HepG2 (cell line): ENCODE data around the gene CUL7. TPM values are rescaled to one million over a fixed set of nuclear protein-coding genes. Genes with fewer than 3 reads are reported as not detected.

Experiments
- ATAC-seq: fragments of 200-7000 bp; cut with Tn5 transposase; 3 replicates; pipeline ENCODE4 v1.9.1; 2020; ENCODE audit warnings: mild to moderate bottlenecking, moderate library complexity
- BruUV-seq: library from RNA; stranded (reverse); fragments of 400-500 nt; replicated peaks from 2 replicates; lab custom pipeline; 2021; lab: Mats Ljungman, UMichigan
- CTCF ChIA-PET: fragments of 300-600 bp; formaldehyde crosslinking; extraction: SDS; loops from one replicate; lab custom pipeline; 2021; ENCODE audit warnings: low total read pairs, inconsistent platforms, low intra/inter-chr PET ratio; lab: Yijun Ruan, JAX
- POLR2A ChIA-PET: fragments of 350-600 bp; sonication (Branson Sonifier 250); formaldehyde crosslinking; loops from one replicate; lab custom pipeline; 2020; ENCODE audit warnings: antibody characterized with exemption, inconsistent platforms; lab: Yijun Ruan, JAX
- DNase-seq: peaks from one replicate; pipeline ENCODE4 v3.0.0-alpha.2; 2015; ENCODE audit warnings: low spot score
- FAIRE-seq: peaks from 3 replicates; lab custom pipeline; 2011; peaks lifted over from hg19 to GRCh38; lab: Jason Lieb, UNC
- H2AFZ ChIP-seq: one replicate; pipeline ENCODE4 v1.6.1; 2011; ENCODE audit warnings: low read length, inconsistent platforms
- H3K27ac ChIP-seq: fragments of 300-600 bp; 3 replicates; pipeline ENCODE4 v1.8.0; 2011; ENCODE audit warnings: mixed run types, mild to moderate bottlenecking, mixed read lengths, low read length, inconsistent platforms; ENCODE audit not compliant: insufficient read depth; ENCODE audit errors: extremely low read length
- H3K27me3 ChIP-seq, 2 experiments: fragments of 200-600 bp in 1 of 2; 2 replicates in 1 of 2; 3 replicates in 1 of 2; pipeline versions ENCODE4 v1.6.0 to v1.8.0; 2011; ENCODE audit warnings: low read length in 2 of 2, mild to moderate bottlenecking in 2 of 2, moderate library complexity in 2 of 2, inconsistent platforms in 1 of 2; ENCODE audit not compliant: insufficient read depth in 2 of 2, control insufficient read depth in 1 of 2
- H3K36me3 ChIP-seq, 2 experiments: fragments of 200-600 bp in 1 of 2; replicated peaks in 1 of 2; 2 replicates in 1 of 2; 3 replicates in 1 of 2; pipeline versions ENCODE4 v1.5.1 to v1.8.0; 2011; ENCODE audit warnings: low read length in 2 of 2, inconsistent platforms in 1 of 2; ENCODE audit not compliant: insufficient read depth in 2 of 2, control insufficient read depth in 1 of 2
- H3K4me1 ChIP-seq: 2 replicates; pipeline ENCODE4 v1.5.1; 2012; ENCODE audit warnings: low read length, inconsistent platforms; ENCODE audit not compliant: insufficient read depth
- H3K4me2 ChIP-seq: 2 replicates; pipeline ENCODE4 v1.6.0; 2011; ENCODE audit warnings: low read depth, low read length, inconsistent platforms
- H3K4me3 ChIP-seq, 3 experiments: fragments of 200-600 bp in 1 of 3; sonication (generic), shearing (Covaris generic) in 1 of 3; replicated peaks in 1 of 3; 2 replicates each; pipeline ENCODE4 v1.5.1; 2011 to 2016; ENCODE audit warnings: low read length in 3 of 3, inconsistent platforms in 2 of 3, low read depth in 2 of 3, mild to moderate bottlenecking in 2 of 3, control low read depth in 1 of 3, mixed read lengths in 1 of 3; ENCODE audit not compliant: insufficient read depth in 1 of 3
- H3K79me2 ChIP-seq: one replicate; pipeline ENCODE4 v1.6.1; 2011; ENCODE audit warnings: low read length, inconsistent platforms; ENCODE audit not compliant: insufficient read depth
- H3K9ac ChIP-seq: 2 replicates; pipeline ENCODE4 v1.6.0; 2011; ENCODE audit warnings: mild to moderate bottlenecking, low read depth, low read length, inconsistent platforms; ENCODE audit not compliant: insufficient read depth
- H3K9me3 ChIP-seq: 2 replicates; pipeline ENCODE4 v1.5.1; 2012; ENCODE audit warnings: mild to moderate bottlenecking, low read length
- H4K20me1 ChIP-seq: 2 replicates; pipeline ENCODE4 v1.6.0; 2011; ENCODE audit warnings: inconsistent platforms, mild to moderate bottlenecking, low read length, moderate library complexity; ENCODE audit not compliant: insufficient read depth
- AGO2 ChIP-seq: fragments of 200-400 bp; formaldehyde crosslinking; optimal IDR thresholded peaks from 2 replicates; pipeline ENCODE3; 2017; ENCODE audit warnings: mild to moderate bottlenecking, low read depth, low read length, moderate library complexity
- ARNT2 ChIP-seq: sonication (generic); formaldehyde crosslinking; IDR thresholded peaks from 2 replicates; pipeline ENCODE4 v1.8.0; 2022; ENCODE audit warnings: mild to moderate bottlenecking, low read depth, missing genetic modification reagents, moderate library complexity
- HES4 ChIP-seq: sonication (generic); formaldehyde crosslinking; IDR thresholded peaks from 2 replicates; pipeline ENCODE4 v1.9.0; 2021; ENCODE audit warnings: mild to moderate bottlenecking, missing genetic modification reagents, borderline replicate concordance
- HIVEP1 ChIP-seq: sonication (generic); formaldehyde crosslinking; IDR thresholded peaks from 2 replicates; pipeline ENCODE4 v1.4.0; 2020; ENCODE audit warnings: mild to moderate bottlenecking, missing genetic modification reagents
- JDP2 ChIP-seq: sonication (generic); formaldehyde crosslinking; IDR thresholded peaks from 2 replicates; pipeline ENCODE4 v1.8.1; 2022; ENCODE audit warnings: missing genetic modification reagents, borderline replicate concordance
- SCMH1 ChIP-seq: sonication (generic); formaldehyde crosslinking; IDR thresholded peaks from 2 replicates; pipeline ENCODE4 v1.9.0; 2021; ENCODE audit warnings: missing genetic modification reagents, mild to moderate bottlenecking, borderline replicate concordance
- ZNF12 ChIP-seq: sonication (generic); formaldehyde crosslinking; IDR thresholded peaks from 2 replicates; pipeline ENCODE4 v1.5.0; 2020; ENCODE audit warnings: missing genetic modification reagents
- ZNF30 ChIP-seq: sonication (generic); formaldehyde crosslinking; IDR thresholded peaks from 2 replicates; pipeline ENCODE4 v1.5.0; 2020; ENCODE audit warnings: mild to moderate bottlenecking, missing genetic modification reagents
- ZSCAN21 ChIP-seq: sonication (generic); formaldehyde crosslinking; IDR thresholded peaks from 2 replicates; pipeline ENCODE4 v1.8.0; 2022; ENCODE audit warnings: mild to moderate bottlenecking, missing genetic modification reagents, moderate library complexity, borderline replicate concordance
- WGBS: methylation state at CpG from one replicate; pipeline ENCODE4 v1.1.6; 2017; ENCODE audit warnings: low lambda C conversion rate; 5-methylcytosine and 5-hydroxymethylcytosine counted together
- in situ Hi-C: cut with HindIII; loops from 2 replicates; pipeline ENCODE4 v1.10.0; 2017; ENCODE audit warnings: low pct_unique_long_range_greater_than_20kb; ENCODE audit not compliant: extremely low pct_ligation_motif_present
- intact Hi-C: fragments of 100-400 bp; cut with micrococcal nuclease; formaldehyde crosslinking; loops from one replicate; pipeline ENCODE4 v1.10.0; 2022; ENCODE audit not compliant: unreplicated experiment
- polyA plus RNA-seq, 8 experiments: library from polyadenylated mRNA; depleted of rRNA in 3 of 8; stranded (reverse) in 7 of 8; unstranded in 1 of 8; fragments of >200 nt; fragmentation: Illumina TruSeq in 4 of 8; extraction: Trizol in 4 of 8; gene quantifications; 2 replicates each; pipeline versions ENCODE4 v1.2.1 to v1.2.3, GENCODE V29; 2011 to 2016; ENCODE audit warnings: low read depth in 4 of 8, missing spikeins in 1 of 8, mixed read lengths in 1 of 8; ENCODE audit not compliant: insufficient read depth in 1 of 8
- total RNA-seq, 5 experiments: library from RNA; depleted of rRNA; stranded (reverse); fragments of >200 nt; fragmentation: Illumina TruSeq; extraction: Trizol; gene quantifications; 2 replicates each; pipeline ENCODE4 v1.2.3, GENCODE V29; 2016; ENCODE audit warnings: low read depth in 1 of 5
- TF ChIP-seq, protein P1 (sequence below): sonication (generic); formaldehyde crosslinking; IDR thresholded peaks from 2 replicates; pipeline ENCODE4 v1.5.1; 2020; ENCODE audit warnings: missing genetic modification reagents, mild to moderate bottlenecking, borderline replicate concordance
- TF ChIP-seq, protein P2 (sequence below): sonication (generic); formaldehyde crosslinking; IDR thresholded peaks from 2 replicates; pipeline ENCODE4 v1.4.0; 2020; ENCODE audit warnings: mild to moderate bottlenecking, missing genetic modification reagents
- TF ChIP-seq, protein P3 (sequence below): sonication (generic); formaldehyde crosslinking; IDR thresholded peaks from 2 replicates; pipeline ENCODE4 v1.4.0; 2020; ENCODE audit warnings: missing genetic modification reagents
- TF ChIP-seq, protein P4 (sequence below): sonication (generic); formaldehyde crosslinking; IDR thresholded peaks from 2 replicates; pipeline ENCODE4 v1.4.0; 2020; ENCODE audit warnings: missing genetic modification reagents

Gene CUL7
- total and polyA plus RNA-seq, 2 of the 13 experiments (the other 11 are each of a cell fraction or from before 2014, with no cell fraction given), result 32.0 to 60.7 TPM

DNA sequence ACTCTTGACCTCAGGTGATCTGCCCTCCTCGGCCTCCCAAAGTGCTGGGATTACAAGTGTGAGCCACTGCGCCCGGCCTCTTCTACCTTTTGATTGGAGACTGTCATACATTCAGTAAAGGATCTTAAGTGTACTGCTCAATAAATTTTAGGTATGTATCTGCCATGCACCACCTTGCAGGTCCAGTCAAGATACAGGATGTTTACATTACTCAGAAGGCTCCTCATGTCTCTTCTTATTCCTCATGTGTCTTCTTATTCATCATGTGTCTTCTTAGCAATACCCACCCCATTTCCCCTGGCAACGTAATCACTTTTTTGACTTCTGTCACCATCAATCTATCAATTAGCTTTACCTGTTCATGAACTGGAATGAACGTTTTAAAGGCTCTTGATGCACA lies 47.8 kb downstream of the CUL7 start:
- H3K36me3 ChIP-seq, result peaks cover 22 to 65% of the 10 kb centered on the region in 2 experiments
- intact Hi-C loops, result no loop called here
- 99% methylated on average over 5 of the region's 5 CpGs for WGBS
- no peak overlapping the region for H2AFZ ChIP-seq
- no peaks in the 10 kb centered on the region for H3K27me3 ChIP-seq
- FAIRE-seq, result no peak
- in situ Hi-C loops, result no loop called here
- no peak overlapping the region for H3K27ac ChIP-seq
- CTCF ChIA-PET, result no interaction called here
- no peak for ATAC-seq
- TF ChIP-seq ARNT2 (CRISPR knock-in tag) (no peak), ZNF12 (CRISPR knock-in tag) (no peak), SCMH1 (CRISPR knock-in tag) (no peak), HES4 (no peak), ZSCAN21 (CRISPR knock-in tag) (no peak), AGO2 (no peak), HIVEP1 (CRISPR knock-in tag) (no peak), JDP2 (CRISPR knock-in tag) (no peak), ZNF30 (no peak)
- TF ChIP-seq, protein P1, sequence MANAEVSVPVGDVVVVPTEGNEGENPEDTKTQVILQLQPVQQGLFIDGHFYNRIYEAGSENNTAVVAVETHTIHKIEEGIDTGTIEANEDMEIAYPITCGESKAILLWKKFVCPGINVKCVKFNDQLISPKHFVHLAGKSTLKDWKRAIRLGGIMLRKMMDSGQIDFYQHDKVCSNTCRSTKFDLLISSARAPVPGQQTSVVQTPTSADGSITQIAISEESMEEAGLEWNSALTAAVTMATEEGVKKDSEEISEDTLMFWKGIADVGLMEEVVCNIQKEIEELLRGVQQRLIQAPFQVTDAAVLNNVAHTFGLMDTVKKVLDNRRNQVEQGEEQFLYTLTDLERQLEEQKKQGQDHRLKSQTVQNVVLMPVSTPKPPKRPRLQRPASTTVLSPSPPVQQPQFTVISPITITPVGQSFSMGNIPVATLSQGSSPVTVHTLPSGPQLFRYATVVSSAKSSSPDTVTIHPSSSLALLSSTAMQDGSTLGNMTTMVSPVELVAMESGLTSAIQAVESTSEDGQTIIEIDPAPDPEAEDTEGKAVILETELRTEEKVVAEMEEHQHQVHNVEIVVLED (CRISPR knock-in tag), result no peak
- TF ChIP-seq, protein P2, sequence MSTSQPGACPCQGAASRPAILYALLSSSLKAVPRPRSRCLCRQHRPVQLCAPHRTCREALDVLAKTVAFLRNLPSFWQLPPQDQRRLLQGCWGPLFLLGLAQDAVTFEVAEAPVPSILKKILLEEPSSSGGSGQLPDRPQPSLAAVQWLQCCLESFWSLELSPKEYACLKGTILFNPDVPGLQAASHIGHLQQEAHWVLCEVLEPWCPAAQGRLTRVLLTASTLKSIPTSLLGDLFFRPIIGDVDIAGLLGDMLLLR, result no peak
- TF ChIP-seq, protein P3, sequence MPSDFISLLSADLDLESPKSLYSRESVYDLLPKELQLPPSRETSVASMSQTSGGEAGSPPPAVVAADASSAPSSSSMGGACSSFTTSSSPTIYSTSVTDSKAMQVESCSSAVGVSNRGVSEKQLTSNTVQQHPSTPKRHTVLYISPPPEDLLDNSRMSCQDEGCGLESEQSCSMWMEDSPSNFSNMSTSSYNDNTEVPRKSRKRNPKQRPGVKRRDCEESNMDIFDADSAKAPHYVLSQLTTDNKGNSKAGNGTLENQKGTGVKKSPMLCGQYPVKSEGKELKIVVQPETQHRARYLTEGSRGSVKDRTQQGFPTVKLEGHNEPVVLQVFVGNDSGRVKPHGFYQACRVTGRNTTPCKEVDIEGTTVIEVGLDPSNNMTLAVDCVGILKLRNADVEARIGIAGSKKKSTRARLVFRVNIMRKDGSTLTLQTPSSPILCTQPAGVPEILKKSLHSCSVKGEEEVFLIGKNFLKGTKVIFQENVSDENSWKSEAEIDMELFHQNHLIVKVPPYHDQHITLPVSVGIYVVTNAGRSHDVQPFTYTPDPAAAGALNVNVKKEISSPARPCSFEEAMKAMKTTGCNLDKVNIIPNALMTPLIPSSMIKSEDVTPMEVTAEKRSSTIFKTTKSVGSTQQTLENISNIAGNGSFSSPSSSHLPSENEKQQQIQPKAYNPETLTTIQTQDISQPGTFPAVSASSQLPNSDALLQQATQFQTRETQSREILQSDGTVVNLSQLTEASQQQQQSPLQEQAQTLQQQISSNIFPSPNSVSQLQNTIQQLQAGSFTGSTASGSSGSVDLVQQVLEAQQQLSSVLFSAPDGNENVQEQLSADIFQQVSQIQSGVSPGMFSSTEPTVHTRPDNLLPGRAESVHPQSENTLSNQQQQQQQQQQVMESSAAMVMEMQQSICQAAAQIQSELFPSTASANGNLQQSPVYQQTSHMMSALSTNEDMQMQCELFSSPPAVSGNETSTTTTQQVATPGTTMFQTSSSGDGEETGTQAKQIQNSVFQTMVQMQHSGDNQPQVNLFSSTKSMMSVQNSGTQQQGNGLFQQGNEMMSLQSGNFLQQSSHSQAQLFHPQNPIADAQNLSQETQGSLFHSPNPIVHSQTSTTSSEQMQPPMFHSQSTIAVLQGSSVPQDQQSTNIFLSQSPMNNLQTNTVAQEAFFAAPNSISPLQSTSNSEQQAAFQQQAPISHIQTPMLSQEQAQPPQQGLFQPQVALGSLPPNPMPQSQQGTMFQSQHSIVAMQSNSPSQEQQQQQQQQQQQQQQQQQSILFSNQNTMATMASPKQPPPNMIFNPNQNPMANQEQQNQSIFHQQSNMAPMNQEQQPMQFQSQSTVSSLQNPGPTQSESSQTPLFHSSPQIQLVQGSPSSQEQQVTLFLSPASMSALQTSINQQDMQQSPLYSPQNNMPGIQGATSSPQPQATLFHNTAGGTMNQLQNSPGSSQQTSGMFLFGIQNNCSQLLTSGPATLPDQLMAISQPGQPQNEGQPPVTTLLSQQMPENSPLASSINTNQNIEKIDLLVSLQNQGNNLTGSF (CRISPR knock-in tag), result no peak
- TF ChIP-seq, protein P4, sequence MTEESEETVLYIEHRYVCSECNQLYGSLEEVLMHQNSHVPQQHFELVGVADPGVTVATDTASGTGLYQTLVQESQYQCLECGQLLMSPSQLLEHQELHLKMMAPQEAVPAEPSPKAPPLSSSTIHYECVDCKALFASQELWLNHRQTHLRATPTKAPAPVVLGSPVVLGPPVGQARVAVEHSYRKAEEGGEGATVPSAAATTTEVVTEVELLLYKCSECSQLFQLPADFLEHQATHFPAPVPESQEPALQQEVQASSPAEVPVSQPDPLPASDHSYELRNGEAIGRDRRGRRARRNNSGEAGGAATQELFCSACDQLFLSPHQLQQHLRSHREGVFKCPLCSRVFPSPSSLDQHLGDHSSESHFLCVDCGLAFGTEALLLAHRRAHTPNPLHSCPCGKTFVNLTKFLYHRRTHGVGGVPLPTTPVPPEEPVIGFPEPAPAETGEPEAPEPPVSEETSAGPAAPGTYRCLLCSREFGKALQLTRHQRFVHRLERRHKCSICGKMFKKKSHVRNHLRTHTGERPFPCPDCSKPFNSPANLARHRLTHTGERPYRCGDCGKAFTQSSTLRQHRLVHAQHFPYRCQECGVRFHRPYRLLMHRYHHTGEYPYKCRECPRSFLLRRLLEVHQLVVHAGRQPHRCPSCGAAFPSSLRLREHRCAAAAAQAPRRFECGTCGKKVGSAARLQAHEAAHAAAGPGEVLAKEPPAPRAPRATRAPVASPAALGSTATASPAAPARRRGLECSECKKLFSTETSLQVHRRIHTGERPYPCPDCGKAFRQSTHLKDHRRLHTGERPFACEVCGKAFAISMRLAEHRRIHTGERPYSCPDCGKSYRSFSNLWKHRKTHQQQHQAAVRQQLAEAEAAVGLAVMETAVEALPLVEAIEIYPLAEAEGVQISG, result no peak
- TF ChIP-seq, all 625 proteins: peak for 0
- H4K20me1 ChIP-seq, result no peaks in the 10 kb centered on the region
- POLR2A ChIA-PET, result interaction anchor here (1.2 kb wide), 1 partner anchor 22 kb away, joined by 3 read pairs; the partner anchor contains the start of gene PPP2R5D
- H3K4me2 ChIP-seq, result no peak overlapping the region
- no peak overlapping the region for H3K4me3 ChIP-seq
- no TSS peak for BruUV-seq
- H3K79me2 ChIP-seq, result no peaks in the 10 kb centered on the region
- no peak overlapping the region for H3K9ac ChIP-seq
- H3K9me3 ChIP-seq, result no peaks in the 10 kb centered on the region
- no peak for DNase-seq
- no peaks in the 10 kb centered on the region for H3K4me1 ChIP-seq
